Smooth muscle cell (in vitro differentiated cells): ENCODE results near the gene VSTM2B. TPM values are rescaled to one million over a fixed set of nuclear protein-coding genes. Genes with fewer than 3 reads are reported as not detected.

ENCODE experiments used
- DNase-seq: peaks from one replicate; lab custom pipeline; 2025; ENCODE audit not compliant: unreplicated experiment; lab: John Stamatoyannopoulos, UW
- H2AFZ ChIP-seq: fragments of 200-600 bp; sonication (generic); 2 replicates; pipeline ENCODE4 v1.6.0; 2016; ENCODE audit warnings: antibody characterized with exemption, low read depth, mild to moderate bottlenecking
- H3F3A ChIP-seq: fragments of 200-600 bp; sonication (generic); 2 replicates; pipeline ENCODE4 v1.6.0; 2017; ENCODE audit warnings: antibody characterized with exemption, low read depth
- H3K27ac ChIP-seq: fragments of 200-600 bp; sonication (generic); 2 replicates; pipeline ENCODE4 v1.5.1; 2016; ENCODE audit warnings: low read depth, mild to moderate bottlenecking
- H3K27me3 ChIP-seq: fragments of 200-600 bp; sonication (generic); 2 replicates; pipeline ENCODE4 v1.6.1; 2016; ENCODE audit warnings: low read depth, mild to moderate bottlenecking
- H3K36me3 ChIP-seq: fragments of 200-600 bp; sonication (generic); 2 replicates; pipeline ENCODE4 v1.5.1; 2016; ENCODE audit warnings: low read depth
- H3K4me1 ChIP-seq: fragments of 200-600 bp; sonication (generic); 2 replicates; pipeline ENCODE4 v1.5.1; 2016; ENCODE audit warnings: low read depth
- H3K4me2 ChIP-seq: fragments of 200-600 bp; sonication (generic); 2 replicates; pipeline ENCODE4 v1.6.0; 2016; ENCODE audit warnings: mild to moderate bottlenecking
- H3K4me3 ChIP-seq: fragments of 200-600 bp; sonication (generic); 2 replicates; pipeline ENCODE4 v1.5.1; 2016; ENCODE audit warnings: mild to moderate bottlenecking
- H3K79me2 ChIP-seq: fragments of 200-600 bp; sonication (generic); 2 replicates; pipeline ENCODE4 v1.6.0; 2016; ENCODE audit warnings: low read depth, mild to moderate bottlenecking
- H3K9ac ChIP-seq: fragments of 200-600 bp; sonication (generic); 2 replicates; pipeline ENCODE4 v1.6.0; 2016; ENCODE audit warnings: low read depth
- H3K9me3 ChIP-seq: fragments of 200-600 bp; sonication (generic); replicated peaks from 2 replicates; pipeline ENCODE4 v1.5.1; 2016; ENCODE audit warnings: low read depth
- H4K20me1 ChIP-seq: fragments of 200-600 bp; sonication (generic); 2 replicates; pipeline ENCODE4 v1.6.0; 2016; ENCODE audit warnings: low read depth
- WGBS: methylation state at CpG from one replicate; pipeline ENCODE4 v1.1.7; 2016; ENCODE audit warnings: low lambda C conversion rate; 5-methylcytosine and 5-hydroxymethylcytosine counted together
- polyA plus RNA-seq: library from polyadenylated mRNA; unstranded; fragments of >200 nt; fragmentation: Nextera tagmentation; extraction: Ambion mirVana; gene quantifications from 2 replicates; pipeline ENCODE4 v1.2.1, GENCODE V29; 2016
- total RNA-seq: library from RNA; depleted of rRNA; stranded (reverse); fragments of >200 nt; gene quantifications from 2 replicates; pipeline ENCODE4 v1.2.3, GENCODE V29; 2014
- TF ChIP-seq, protein P1 (sequence below): fragments of 200-600 bp; sonication (generic); IDR thresholded peaks from 2 replicates; pipeline ENCODE4 v1.5.1; 2017; ENCODE audit warnings: borderline replicate concordance, mild to moderate bottlenecking, antibody characterized with exemption; ENCODE audit not compliant: insufficient read depth, poor library complexity, severe bottlenecking

VSTM2B gene
- total and polyA plus RNA-seq, 2 experiments from 2014 or later: not detected

DNA sequence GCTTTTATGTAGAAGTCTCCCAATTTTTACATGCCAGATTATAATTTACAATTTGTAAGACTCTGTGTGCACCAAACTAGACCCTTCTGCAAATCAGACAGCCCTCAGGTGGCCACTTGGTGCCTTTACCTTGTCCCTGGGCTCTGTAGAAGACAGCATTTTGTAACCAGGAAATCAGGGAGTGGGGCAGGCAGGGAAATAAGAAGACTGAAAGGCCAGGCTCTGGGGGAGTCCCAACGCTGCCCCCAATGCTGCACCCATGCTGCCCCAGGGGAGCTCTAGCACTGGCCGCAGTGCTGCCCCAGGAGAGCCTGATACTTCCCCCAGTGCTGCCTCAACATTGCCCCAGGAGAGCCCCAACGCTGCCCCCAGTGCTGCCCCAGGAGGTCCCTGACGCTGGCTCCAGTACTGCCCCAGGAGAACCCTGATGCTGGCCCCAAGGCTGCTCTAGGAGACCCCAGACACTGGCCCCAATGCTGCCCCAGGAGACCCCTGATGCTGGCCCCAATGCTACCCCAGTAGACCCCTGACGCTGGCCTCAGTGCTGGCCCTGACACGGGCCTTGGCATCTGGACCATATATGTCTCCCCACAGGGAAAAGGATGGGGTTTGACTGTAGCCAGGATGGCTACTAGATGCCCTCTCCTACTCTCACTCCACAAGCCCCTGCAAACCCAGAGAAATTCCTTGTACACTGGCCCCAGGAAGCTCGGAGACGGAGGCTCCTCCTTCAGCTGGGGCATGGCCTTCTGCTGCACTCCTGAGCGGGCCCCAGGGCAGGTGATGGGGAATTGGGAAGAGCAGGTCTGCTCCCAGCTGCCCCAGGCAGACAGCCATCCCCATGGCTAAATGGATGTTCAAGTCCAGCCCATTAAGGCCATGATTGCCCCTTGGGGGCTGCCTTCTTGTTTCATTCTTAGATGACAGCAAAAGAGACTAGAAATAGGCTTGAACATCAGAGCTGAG, 23.6 kb downstream of the VSTM2B start:
- WGBS: 82% methylated on average over 9 of the region's 9 CpGs
- H3F3A ChIP-seq: no peaks in the 10 kb centered on the region
- no peaks in the 10 kb centered on the region for H3K9me3 ChIP-seq
- TF ChIP-seq, protein P1, sequence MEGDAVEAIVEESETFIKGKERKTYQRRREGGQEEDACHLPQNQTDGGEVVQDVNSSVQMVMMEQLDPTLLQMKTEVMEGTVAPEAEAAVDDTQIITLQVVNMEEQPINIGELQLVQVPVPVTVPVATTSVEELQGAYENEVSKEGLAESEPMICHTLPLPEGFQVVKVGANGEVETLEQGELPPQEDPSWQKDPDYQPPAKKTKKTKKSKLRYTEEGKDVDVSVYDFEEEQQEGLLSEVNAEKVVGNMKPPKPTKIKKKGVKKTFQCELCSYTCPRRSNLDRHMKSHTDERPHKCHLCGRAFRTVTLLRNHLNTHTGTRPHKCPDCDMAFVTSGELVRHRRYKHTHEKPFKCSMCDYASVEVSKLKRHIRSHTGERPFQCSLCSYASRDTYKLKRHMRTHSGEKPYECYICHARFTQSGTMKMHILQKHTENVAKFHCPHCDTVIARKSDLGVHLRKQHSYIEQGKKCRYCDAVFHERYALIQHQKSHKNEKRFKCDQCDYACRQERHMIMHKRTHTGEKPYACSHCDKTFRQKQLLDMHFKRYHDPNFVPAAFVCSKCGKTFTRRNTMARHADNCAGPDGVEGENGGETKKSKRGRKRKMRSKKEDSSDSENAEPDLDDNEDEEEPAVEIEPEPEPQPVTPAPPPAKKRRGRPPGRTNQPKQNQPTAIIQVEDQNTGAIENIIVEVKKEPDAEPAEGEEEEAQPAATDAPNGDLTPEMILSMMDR: no peak
- H3K4me2 ChIP-seq: no peak overlapping the region
- no peaks in the 10 kb centered on the region for H4K20me1 ChIP-seq
- no peaks in the 10 kb centered on the region for H3K36me3 ChIP-seq
- H2AFZ ChIP-seq: no peak overlapping the region
- no peak for DNase-seq
- H3K9ac ChIP-seq: no peak overlapping the region
- no peaks in the 10 kb centered on the region for H3K4me1 ChIP-seq
- H3K27ac ChIP-seq: no peak overlapping the region
- no peaks in the 10 kb centered on the region for H3K79me2 ChIP-seq
- no peak overlapping the region for H3K4me3 ChIP-seq
- no peaks in the 10 kb centered on the region for H3K27me3 ChIP-seq

- Histone ChIP-seq H3K4me1 (no peaks in the 10 kb centered on the region), H4K20me1 (no peaks in the 10 kb centered on the region), H3K36me3 (no peaks in the 10 kb centered on the region), H2AFZ (no peak overlapping the region), H3K27me3 (no peaks in the 10 kb centered on the region), H3K4me3 (no peak overlapping the region), H3K9me3 (no peaks in the 10 kb centered on the region), H3K79me2 (no peaks in the 10 kb centered on the region), H3K9ac (no peak overlapping the region), H3K4me2 (no peak overlapping the region), H3K27ac (no peak overlapping the region), H3F3A (no peaks in the 10 kb centered on the region)
- 84% methylated on average over 5 of the region's 5 CpGs for WGBS
- TF ChIP-seq, protein P1: no peak
- DNase-seq: no peak
Measured at GRCh38 chr19:29550896-29551295, 25.1 kb downstream of the VSTM2B start.

DNA sequence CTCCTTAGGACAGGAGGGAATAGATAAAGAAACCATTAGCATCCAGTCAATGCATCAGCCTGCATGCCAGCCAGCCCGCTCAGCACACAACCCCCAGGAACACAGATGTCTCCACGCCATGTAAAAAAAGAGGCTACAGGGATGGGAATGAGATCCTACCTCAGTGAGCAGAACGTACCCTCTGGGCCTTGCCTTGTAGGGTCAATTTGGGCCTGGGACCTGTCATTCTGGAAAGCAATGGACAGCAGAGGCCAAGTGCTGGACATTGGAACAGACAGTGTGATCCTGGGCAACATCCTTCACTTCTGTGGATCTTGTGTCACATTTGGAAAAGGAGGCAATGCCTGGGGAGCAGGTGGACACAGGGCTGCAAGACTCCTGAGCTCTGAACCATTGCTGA, 26.0 kb downstream of the VSTM2B start:
- Histone ChIP-seq H3K4me3 (no peak overlapping the region), H3K4me1 (no peaks in the 10 kb centered on the region), H3K27ac (no peak overlapping the region), H3K4me2 (no peak overlapping the region), H3K36me3 (no peaks in the 10 kb centered on the region), H3K9ac (no peak overlapping the region), H2AFZ (no peak overlapping the region), H3F3A (no peaks in the 10 kb centered on the region), H3K9me3 (no peaks in the 10 kb centered on the region), H3K27me3 (no peaks in the 10 kb centered on the region), H3K79me2 (no peaks in the 10 kb centered on the region), H4K20me1 (no peaks in the 10 kb centered on the region)
- WGBS: 88% methylated on average over 3 of the region's 3 CpGs
- DNase-seq: no peak
- TF ChIP-seq, protein P1: no peak
